GM12872 (cell line): ENCODE results near the gene VPS37C.

ENCODE experiments used
- TF ChIP-seq, protein P1 (sequence below): IDR thresholded peaks from 3 replicates; pipeline ENCODE4 v1.5.1; 2011; ENCODE audit warnings: low read depth, mild to moderate bottlenecking, low read length, moderate library complexity; ENCODE audit not compliant: insufficient read depth

VPS37C gene

GRCh38 chr11:61147271-61147670, 14.0 kb downstream of the VPS37C start:
- TF ChIP-seq, protein P1, sequence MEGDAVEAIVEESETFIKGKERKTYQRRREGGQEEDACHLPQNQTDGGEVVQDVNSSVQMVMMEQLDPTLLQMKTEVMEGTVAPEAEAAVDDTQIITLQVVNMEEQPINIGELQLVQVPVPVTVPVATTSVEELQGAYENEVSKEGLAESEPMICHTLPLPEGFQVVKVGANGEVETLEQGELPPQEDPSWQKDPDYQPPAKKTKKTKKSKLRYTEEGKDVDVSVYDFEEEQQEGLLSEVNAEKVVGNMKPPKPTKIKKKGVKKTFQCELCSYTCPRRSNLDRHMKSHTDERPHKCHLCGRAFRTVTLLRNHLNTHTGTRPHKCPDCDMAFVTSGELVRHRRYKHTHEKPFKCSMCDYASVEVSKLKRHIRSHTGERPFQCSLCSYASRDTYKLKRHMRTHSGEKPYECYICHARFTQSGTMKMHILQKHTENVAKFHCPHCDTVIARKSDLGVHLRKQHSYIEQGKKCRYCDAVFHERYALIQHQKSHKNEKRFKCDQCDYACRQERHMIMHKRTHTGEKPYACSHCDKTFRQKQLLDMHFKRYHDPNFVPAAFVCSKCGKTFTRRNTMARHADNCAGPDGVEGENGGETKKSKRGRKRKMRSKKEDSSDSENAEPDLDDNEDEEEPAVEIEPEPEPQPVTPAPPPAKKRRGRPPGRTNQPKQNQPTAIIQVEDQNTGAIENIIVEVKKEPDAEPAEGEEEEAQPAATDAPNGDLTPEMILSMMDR, result no peak

- TF ChIP-seq, protein P1, result no peak
Measured at GRCh38 chr11:61146416-61146815, 14.8 kb downstream of the VPS37C start.

DNA sequence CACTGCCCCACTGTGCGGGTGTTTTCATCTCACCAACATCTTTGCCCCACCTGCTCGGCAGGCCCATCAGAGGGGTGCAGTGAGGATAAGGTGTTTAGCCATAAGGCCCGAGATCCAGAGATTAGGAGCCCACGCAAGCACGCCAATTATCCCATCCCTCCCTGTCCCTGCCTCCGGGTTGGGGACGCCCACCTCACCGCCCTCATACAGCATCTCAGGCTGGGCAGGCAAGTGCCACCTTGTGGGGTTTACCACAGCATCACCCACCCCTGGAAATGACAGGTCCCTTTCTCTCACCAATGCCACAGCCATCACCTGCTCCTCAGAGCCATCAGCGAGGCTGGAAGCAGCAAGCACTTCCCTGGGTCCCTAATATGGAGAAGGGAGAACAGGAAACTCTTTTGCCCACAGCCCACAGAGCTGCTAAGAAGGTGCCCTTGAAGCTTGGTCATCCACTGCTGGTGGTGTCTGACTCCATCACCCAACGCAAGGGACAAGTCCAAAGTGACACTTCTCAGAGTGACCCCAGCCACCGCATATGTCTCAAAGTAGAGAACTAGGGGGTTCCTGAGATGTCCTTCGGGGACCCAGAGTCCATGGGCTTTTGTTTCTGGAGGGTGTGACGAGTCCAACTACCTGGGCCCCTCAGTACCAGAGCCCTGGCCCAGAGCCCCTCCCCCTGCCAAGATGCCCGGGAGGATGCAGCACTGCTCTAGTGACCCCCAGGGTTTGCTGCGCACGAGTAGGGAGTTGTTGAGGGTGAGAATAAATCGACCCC, 15.8 kb downstream of the VPS37C start:
- TF ChIP-seq, protein P1, result no peak

GRCh38 chr11:61144511-61145179, 16.6 kb downstream of the VPS37C start:
- TF ChIP-seq, protein P1, result no peak

- TF ChIP-seq, protein P1, result no peak
Measured at GRCh38 chr11:61142424-61142823, 18.8 kb downstream of the VPS37C start.

DNA sequence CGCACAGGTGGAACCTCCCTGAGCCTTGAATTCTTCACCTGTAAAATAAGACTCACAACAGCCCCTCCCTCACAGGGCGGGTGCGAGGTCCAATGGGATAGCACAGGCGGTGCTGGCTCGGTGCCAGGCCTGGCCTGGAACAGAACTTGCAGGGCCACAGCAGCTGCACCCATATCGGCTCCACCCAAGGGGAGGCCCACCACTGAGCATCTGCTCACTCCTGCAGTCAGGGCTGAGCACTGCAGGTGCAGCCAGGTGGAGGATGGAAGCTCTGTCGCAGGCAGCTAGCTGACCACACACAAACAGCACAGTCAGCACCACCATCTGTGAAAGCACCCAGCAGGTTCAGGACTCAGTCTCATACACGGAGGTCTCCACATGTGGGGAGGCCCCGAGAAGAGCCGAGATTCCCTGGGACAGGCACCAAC, 19.6 kb downstream of the VPS37C start:
- TF ChIP-seq, protein P1, result no peak

DNA sequence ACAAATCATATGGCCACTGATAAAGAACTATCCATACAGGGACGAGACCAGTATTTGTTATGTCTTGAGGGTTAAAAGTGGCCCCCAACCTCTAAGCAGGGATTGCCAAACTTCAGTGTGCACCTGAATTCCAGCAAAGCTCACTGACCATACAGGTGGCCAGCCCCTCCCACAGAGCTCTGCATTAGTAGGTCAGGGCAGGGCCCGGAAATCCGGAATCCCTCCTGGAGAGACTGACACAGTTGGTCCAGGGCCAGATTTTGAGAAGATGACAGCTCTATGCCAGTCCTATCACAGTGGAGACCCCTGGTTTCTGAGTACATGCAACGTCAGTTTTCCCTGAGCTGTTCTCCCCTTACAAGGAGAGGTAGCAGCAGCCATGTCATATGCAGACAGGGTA, 20.8 kb downstream of the VPS37C start:
- TF ChIP-seq, protein P1, result no peak
